ENCODE measurements around the gene TFPT.

The TFPT gene

GRCh38 chr19:54149021-54149812, 33.8 kb upstream of the TFPT start:
- H3K4me3 ChIP-seq (ENCODE audit: low read depth in 1 of 5, low read length in 5 of 5): no peak overlapping the region
- H3K9ac ChIP-seq (ENCODE audit: low read length in 5 of 5): no peak overlapping the region
- H3K4me1 ChIP-seq (ENCODE audit: control insufficient read depth in 5 of 5, insufficient read depth in 5 of 5, low read length in 5 of 5): peaks cover 0 to 11% (median 7%) of the 10 kb centered on the region in 5 donors
- no peak overlapping the region for H3K27ac ChIP-seq (ENCODE audit: low read depth, low read length)
- no peaks in the 10 kb centered on the region for H3K27me3 ChIP-seq (ENCODE audit: control insufficient read depth in 5 of 5, insufficient read depth in 4 of 5, low read length in 5 of 5)
- no peaks in the 10 kb centered on the region for H3K9me3 ChIP-seq (ENCODE audit: control insufficient read depth in 5 of 5, low read length in 5 of 5)
- H3K36me3 ChIP-seq (ENCODE audit: control insufficient read depth in 5 of 5, insufficient read depth in 5 of 5, low read length in 5 of 5): peaks cover 0 to 98% (median 94%) of the 10 kb centered on the region in 5 donors

DNA sequence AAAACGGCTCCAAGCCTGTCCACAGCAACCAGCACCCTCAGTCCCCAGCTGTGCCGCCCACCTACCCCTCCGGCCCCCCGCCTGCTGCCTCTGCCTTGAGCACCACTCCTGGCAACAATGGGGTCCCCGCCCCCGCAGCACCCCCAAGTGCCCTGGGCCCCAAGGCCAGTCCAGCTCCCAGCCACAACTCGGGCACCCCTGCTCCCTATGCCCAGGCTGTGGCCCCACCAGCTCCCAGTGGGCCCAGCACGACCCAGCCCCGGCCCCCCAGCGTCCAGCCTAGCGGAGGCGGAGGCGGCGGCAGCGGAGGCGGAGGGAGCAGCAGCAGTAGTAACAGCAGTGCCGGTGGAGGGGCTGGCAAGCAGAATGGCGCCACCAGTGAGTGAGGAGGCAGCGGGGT, 32.7 kb upstream of the TFPT start:
- no peaks in the 10 kb centered on the region for H3K9me3 ChIP-seq (ENCODE audit: control insufficient read depth in 5 of 5, low read length in 5 of 5)
- H3K4me1 ChIP-seq (ENCODE audit: control insufficient read depth in 5 of 5, insufficient read depth in 5 of 5, low read length in 5 of 5): peaks cover 0 to 4% (median 3%) of the 10 kb centered on the region in 5 donors
- H3K27me3 ChIP-seq (ENCODE audit: control insufficient read depth in 5 of 5, insufficient read depth in 4 of 5, low read length in 5 of 5): no peaks in the 10 kb centered on the region
- H3K36me3 ChIP-seq (ENCODE audit: control insufficient read depth in 5 of 5, insufficient read depth in 5 of 5, low read length in 5 of 5): peaks cover 0 to 98% (median 94%) of the 10 kb centered on the region in 5 donors
- no peak overlapping the region for H3K27ac ChIP-seq (ENCODE audit: low read depth, low read length)
- no peak overlapping the region for H3K9ac ChIP-seq (ENCODE audit: low read length in 5 of 5)
- H3K4me3 ChIP-seq (ENCODE audit: low read depth in 1 of 5, low read length in 5 of 5): no peak overlapping the region

- H3K9me3 ChIP-seq (ENCODE audit: control insufficient read depth in 5 of 5, low read length in 5 of 5): no peaks in the 10 kb centered on the region
- H3K4me3 ChIP-seq (ENCODE audit: low read depth in 1 of 5, low read length in 5 of 5): no peak overlapping the region
- H3K4me1 ChIP-seq (ENCODE audit: control insufficient read depth in 5 of 5, insufficient read depth in 5 of 5, low read length in 5 of 5): no peaks in the 10 kb centered on the region
- H3K36me3 ChIP-seq (ENCODE audit: control insufficient read depth in 5 of 5, insufficient read depth in 5 of 5, low read length in 5 of 5): peaks cover 0 to 98% (median 95%) of the 10 kb centered on the region in 5 donors
- no peaks in the 10 kb centered on the region for H3K27me3 ChIP-seq (ENCODE audit: control insufficient read depth in 5 of 5, insufficient read depth in 4 of 5, low read length in 5 of 5)
- H3K27ac ChIP-seq (ENCODE audit: low read depth, low read length): no peak overlapping the region
- H3K9ac ChIP-seq (ENCODE audit: low read length in 5 of 5): no peak overlapping the region
These were observed 32.2 kb upstream of the TFPT start for GRCh38 chr19:54147676-54148075.

GRCh38 chr19:54145541-54146158, 30.2 kb upstream of the TFPT start:
- H3K9ac ChIP-seq (ENCODE audit: low read length in 5 of 5): no peak overlapping the region
- no peaks in the 10 kb centered on the region for H3K27me3 ChIP-seq (ENCODE audit: control insufficient read depth in 5 of 5, insufficient read depth in 4 of 5, low read length in 5 of 5)
- H3K27ac ChIP-seq (ENCODE audit: low read depth, low read length): no peak overlapping the region
- H3K9me3 ChIP-seq (ENCODE audit: control insufficient read depth in 5 of 5, low read length in 5 of 5): no peaks in the 10 kb centered on the region
- peaks cover 0 to 9% (median 0%) of the 10 kb centered on the region in 5 donors for H3K4me1 ChIP-seq (ENCODE audit: control insufficient read depth in 5 of 5, insufficient read depth in 5 of 5, low read length in 5 of 5)
- peaks cover 0 to 93% (median 82%) of the 10 kb centered on the region in 5 donors for H3K36me3 ChIP-seq (ENCODE audit: control insufficient read depth in 5 of 5, insufficient read depth in 5 of 5, low read length in 5 of 5)
- H3K4me3 ChIP-seq (ENCODE audit: low read depth in 1 of 5, low read length in 5 of 5): no peak overlapping the region

GRCh38 chr19:54142166-54142780, 26.8 kb upstream of the TFPT start:
- H3K9me3 ChIP-seq (ENCODE audit: control insufficient read depth in 5 of 5, low read length in 5 of 5): no peaks in the 10 kb centered on the region
- H3K27ac ChIP-seq (ENCODE audit: low read depth, low read length): no peak overlapping the region
- H3K36me3 ChIP-seq (ENCODE audit: control insufficient read depth in 5 of 5, insufficient read depth in 5 of 5, low read length in 5 of 5): peaks cover 0 to 67% (median 56%) of the 10 kb centered on the region in 5 donors
- no peak overlapping the region for H3K4me3 ChIP-seq (ENCODE audit: low read depth in 1 of 5, low read length in 5 of 5)
- no peaks in the 10 kb centered on the region for H3K27me3 ChIP-seq (ENCODE audit: control insufficient read depth in 5 of 5, insufficient read depth in 4 of 5, low read length in 5 of 5)
- peaks cover 6 to 35% (median 25%) of the 10 kb centered on the region in 5 donors for H3K4me1 ChIP-seq (ENCODE audit: control insufficient read depth in 5 of 5, insufficient read depth in 5 of 5, low read length in 5 of 5)
- H3K9ac ChIP-seq (ENCODE audit: low read length in 5 of 5): no peak overlapping the region

- Histone ChIP-seq H3K4me3 (ENCODE audit: low read depth in 1 of 5, low read length in 5 of 5) (no peak overlapping the region), H3K4me1 (ENCODE audit: control insufficient read depth in 5 of 5, insufficient read depth in 5 of 5, low read length in 5 of 5) (peaks cover 13 to 41% (median 29%) of the 10 kb centered on the region in 5 donors), H3K36me3 (ENCODE audit: control insufficient read depth in 5 of 5, insufficient read depth in 5 of 5, low read length in 5 of 5) (peaks cover 0 to 58% (median 47%) of the 10 kb centered on the region in 5 donors), H3K27me3 (ENCODE audit: control insufficient read depth in 5 of 5, insufficient read depth in 4 of 5, low read length in 5 of 5) (peaks cover 0 to 2% (median 0%) of the 10 kb centered on the region in 5 donors), H3K9ac (ENCODE audit: low read length in 5 of 5) (no peak overlapping the region), H3K9me3 (ENCODE audit: control insufficient read depth in 5 of 5, low read length in 5 of 5) (no peaks in the 10 kb centered on the region), H3K27ac (ENCODE audit: low read depth, low read length) (no peak overlapping the region)
These were observed 25.9 kb upstream of the TFPT start for GRCh38 chr19:54141356-54141755.

DNA sequence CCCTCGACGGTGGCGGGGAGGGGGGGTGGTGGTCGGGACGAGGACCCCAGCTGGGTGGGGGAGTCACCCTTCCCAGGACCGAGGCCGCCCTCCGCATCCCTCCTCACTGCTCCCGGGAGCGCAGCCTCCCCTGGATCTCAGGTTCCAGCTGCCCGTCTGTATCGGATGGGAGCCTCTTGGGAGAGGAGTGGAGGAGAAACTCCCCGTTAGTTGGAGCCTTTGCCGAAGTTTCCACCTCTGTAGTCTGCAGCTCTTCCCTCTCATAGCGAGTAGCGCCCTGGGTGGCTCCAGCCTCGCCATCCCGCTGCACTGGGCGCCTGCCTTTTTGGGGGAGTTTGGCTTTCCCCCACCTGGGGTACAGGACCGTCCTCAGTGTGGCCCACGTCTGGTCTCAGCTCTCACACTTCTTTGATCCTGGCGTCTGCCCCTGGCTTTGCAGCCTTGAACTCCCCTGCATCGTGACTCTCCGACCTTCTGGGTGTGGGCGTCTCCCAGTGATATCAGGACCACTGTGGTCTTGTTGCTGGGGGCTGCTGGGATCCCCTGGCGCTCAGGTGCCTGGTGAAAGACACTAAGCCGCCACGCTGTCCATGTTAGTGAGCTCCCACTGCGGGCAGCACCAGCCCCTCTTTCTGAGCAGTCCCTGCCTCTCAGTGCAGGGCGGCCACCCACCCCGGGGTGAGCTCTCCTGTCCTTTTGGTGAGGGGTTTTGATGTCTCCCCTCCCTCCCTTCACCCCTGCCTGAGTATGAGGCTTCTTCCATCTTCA, 23.2 kb upstream of the TFPT start:
- Histone ChIP-seq H3K9ac (ENCODE audit: low read length in 5 of 5) (peak overlapping the region in 4 of 5 donors; percentile 80 to 95 (median 89)), H3K4me3 (ENCODE audit: low read depth in 1 of 5, low read length in 5 of 5) (peak overlapping the region; percentile 43 to 77 (median 70)), H3K27ac (ENCODE audit: low read depth, low read length) (peak overlapping the region; percentile 69), H3K36me3 (ENCODE audit: control insufficient read depth in 5 of 5, insufficient read depth in 5 of 5, low read length in 5 of 5) (peaks cover 0 to 31% (median 20%) of the 10 kb centered on the region in 5 donors), H3K4me1 (ENCODE audit: control insufficient read depth in 5 of 5, insufficient read depth in 5 of 5, low read length in 5 of 5) (peaks cover 15 to 48% (median 34%) of the 10 kb centered on the region in 5 donors), H3K27me3 (ENCODE audit: control insufficient read depth in 5 of 5, insufficient read depth in 4 of 5, low read length in 5 of 5) (peaks cover 0 to 2% (median 0%) of the 10 kb centered on the region in 5 donors), H3K9me3 (ENCODE audit: control insufficient read depth in 5 of 5, low read length in 5 of 5) (no peaks in the 10 kb centered on the region)

- Histone ChIP-seq H3K27ac (ENCODE audit: low read depth, low read length) (peak within 1 kb of the TSS; percentile 69), H3K9ac (ENCODE audit: low read length in 5 of 5) (peak within 1 kb of the TSS; percentile 71 to 95 (median 86)), H3K9me3 (ENCODE audit: control insufficient read depth in 5 of 5, low read length in 5 of 5) (no peaks in the 10 kb centered on the region), H3K4me1 (ENCODE audit: control insufficient read depth in 5 of 5, insufficient read depth in 5 of 5, low read length in 5 of 5) (peaks cover 15 to 48% (median 34%) of the 10 kb centered on the region in 5 donors), H3K36me3 (ENCODE audit: control insufficient read depth in 5 of 5, insufficient read depth in 5 of 5, low read length in 5 of 5) (peaks cover 0 to 29% (median 17%) of the 10 kb centered on the region in 5 donors), H3K4me3 (ENCODE audit: low read depth in 1 of 5, low read length in 5 of 5) (peak within 1 kb of the TSS; percentile 70 to 80 (median 76)), H3K27me3 (ENCODE audit: control insufficient read depth in 5 of 5, insufficient read depth in 4 of 5, low read length in 5 of 5) (peaks cover 0 to 2% (median 0%) of the 10 kb centered on the region in 5 donors)
These were observed 22.4 kb upstream of the TFPT start, which contains the start of gene CNOT3 for GRCh38 chr19:54137699-54138488. CNOT3 (plus strand) TSS chr19:54137762; CDS start chr19:54142979, 5,217 bp downstream.
